ENCODE data around the gene ITPK1.

ITPK1 gene

DNA sequence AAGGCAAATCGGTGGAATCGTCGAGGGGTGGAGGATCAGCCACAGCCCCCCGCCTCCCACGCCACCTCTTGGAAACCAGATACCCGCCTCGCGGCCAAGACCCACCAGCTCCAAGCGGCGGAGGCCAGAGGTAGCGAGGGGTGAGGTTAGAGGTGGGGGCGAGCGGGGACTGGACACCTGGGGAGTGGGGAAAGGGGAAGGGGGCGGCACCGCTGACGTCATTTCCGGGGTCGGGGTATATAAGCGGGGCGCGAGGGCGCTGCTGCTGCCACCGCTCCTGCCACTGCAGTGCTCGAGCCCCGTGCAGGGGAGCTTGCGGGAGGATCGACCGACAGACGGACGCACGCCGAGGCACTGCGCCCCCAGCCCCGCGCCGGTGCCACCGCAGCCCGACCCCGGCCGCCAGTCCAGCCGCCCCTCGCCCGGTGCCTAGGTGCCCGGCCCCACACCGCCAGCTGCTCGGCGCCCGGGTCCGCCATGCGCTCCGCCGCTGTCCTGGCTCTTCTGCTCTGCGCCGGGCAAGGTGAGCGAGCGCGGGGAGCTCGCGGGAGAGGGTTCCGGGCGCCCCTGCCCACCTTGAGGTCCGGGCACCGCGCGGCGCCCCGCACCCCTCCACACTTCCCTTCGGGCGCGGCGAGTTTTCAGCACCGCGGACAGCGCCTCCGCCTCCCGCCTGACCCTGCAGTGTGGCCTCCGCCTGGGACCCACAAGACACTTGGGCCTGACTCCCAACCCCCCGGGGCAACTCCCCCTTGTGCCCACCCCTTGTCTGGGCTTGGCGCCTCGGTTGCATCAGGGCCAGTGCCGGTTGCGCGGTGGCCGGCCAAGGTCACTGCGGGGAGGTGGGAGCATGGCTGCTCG, 192.6 kb downstream of the ITPK1 start, which contains the start of gene CHGA:
TSS of gene CHGA (plus strand) at position 268 of the 861 bp plus-strand sequence. CDS start at position 478, 210 bp downstream.
- peak; percentile 22 for DNase-seq (ENCODE audit: low read depth)

DNA sequence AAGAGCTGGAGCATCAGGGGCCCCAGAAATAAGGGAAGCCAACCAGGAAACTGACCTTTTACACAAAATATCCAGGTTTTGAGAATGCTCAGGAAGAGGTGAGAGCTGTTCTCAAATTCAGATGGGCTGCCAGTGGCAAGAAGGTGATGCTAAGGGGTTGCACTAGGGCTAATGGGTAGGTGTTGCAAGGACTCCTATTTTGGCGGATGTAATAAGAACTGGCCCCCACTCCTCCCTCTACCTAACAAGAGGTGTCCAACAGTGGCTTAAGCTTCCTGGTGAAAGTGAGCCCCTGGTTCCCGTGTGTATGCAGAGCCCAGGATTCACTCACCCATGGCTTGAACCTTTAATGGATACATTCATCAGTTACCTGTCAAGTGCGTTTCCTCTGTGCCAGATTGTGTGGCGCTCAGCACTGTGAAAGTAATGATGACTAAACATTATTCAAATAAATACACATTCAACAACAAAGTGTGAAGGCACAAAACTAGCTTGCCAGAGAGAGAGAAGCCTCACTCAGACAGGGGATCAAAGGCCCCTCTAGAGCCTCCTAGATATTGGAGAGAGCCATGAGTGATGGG, 193.5 kb downstream of the ITPK1 start:
- no peak for DNase-seq (ENCODE audit: low read depth)

DNA sequence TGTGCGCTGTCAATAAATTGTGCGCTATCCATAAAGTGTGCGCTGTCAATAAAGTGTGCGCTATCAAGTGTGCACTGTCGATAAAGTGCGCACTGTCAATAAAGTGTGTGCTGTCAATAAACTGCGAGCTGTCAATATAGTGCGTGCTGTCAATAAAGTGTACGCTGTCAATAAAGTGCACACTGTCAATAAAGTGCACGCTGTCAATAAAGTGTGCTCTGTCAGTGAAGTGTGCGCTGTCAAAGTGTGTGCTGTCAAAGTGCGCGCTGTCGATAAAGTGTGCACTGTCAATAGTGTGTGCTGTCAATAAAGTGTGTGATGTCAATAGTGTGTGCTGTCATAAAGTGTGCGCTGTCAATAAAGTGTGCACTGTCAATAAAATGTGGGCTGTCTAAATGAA, 195.7 kb downstream of the ITPK1 start:
- no peak for DNase-seq (ENCODE audit: low read depth)

DNA sequence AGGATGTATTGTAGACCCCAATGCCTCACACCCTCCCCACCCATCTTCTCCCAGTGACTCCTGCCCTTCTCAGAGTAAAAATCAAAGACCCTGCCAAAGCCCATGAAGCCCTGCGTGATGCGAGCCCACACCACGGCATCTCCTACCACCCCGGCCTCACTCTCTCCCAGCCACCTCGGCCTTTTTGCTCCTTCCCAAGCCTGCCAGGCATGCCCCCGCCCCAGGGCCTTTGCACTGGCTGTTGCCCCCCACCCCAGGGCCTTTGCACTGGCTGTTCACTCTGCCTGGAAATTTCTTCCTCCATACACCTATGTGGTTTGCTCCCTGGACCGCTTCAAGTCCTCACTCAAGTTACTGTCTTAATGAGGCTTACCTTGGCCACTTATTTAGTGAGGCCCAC, 197.8 kb downstream of the ITPK1 start:
- no peak for DNase-seq (ENCODE audit: low read depth)

DNA sequence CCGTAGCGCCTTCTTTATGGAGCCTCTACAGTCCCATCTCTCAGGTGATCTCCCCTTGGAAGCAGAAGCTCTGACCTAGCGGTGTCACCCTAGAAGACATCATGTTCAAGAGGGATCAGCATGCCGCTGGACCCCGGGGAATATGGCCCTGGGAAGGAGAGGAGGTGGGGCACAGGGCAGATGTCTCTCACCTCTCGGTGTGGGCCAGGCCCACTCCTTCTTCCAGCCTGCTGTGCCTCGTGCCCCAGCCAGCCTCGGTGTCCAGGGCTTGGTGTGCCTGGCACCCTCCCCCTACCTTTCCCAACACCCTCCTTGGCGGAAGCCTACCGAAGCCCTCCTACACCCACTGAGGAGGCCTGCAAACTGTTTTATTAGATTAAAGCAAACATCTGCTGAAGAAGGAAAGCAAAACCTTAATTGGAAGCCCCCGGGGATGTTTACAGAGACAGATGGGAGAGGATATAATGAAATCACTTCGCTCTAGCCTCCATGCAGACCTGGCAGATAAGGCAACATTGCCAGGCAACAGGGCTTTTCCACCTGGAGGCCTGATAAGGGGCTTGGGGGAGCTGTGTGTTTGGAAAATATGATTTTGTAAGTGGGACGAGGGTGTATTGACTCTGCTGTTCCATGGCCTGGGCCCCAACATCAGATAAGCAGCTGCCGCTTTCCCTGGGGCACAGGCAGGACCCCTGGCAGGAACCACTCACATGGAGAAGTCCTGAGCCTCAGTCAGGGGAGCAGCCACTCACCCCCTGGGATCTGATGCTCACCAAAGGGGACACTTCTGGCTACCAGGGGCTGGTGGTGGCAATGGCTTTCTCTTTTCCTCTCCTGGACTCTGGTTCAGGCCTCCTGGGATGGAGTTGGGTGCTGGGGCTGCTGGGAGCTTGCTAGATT, 198.4 kb downstream of the ITPK1 start:
- DNase-seq (ENCODE audit: low read depth), result no peak

DNA sequence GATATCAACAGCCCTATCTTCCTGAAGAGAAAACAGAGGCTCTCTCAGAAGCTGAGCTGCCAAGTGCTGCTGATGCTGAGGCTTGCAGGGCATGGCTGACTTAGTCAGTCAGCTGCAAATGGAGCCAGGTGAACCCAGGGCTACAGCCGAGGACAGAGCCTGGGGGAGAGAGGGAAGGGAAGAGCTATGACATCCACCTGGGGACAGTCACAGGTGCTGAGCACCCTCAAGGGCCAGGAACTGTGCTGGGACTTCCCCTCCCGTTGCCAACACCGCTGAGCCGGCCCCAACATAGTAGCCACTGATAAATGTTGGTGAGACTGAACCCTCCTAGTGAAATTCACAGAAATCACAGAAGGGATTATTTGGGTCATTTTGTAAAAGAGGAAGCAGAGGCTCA, 199.5 kb downstream of the ITPK1 start:
- no peak for DNase-seq (ENCODE audit: low read depth)

- peak; percentile 14 for DNase-seq (ENCODE audit: low read depth)
These were observed 201.6 kb downstream of the ITPK1 start for GRCh38 chr14:92914087-92914656.

GRCh38 chr14:92907316-92907911, 208.3 kb downstream of the ITPK1 start:
- no peak for DNase-seq (ENCODE audit: low read depth)

DNA sequence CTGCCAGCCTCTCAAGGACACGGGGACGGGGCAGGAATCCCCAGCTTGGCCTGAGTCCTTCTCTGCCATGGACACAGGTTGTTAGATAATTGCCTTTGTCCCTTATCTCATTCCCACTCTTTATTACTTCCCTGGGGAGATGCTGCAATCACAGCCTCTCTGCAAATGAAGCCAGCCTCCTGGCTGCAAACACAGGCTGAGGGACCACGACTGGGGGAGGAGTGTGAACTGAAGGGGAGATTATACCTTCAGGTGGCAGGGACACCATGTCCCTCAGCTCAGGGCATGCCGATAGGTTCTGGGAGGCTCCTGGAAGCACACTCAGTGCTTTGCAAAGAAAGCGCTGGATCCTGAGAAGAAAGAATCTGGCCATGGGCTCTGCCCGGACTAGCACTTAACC, 208.9 kb downstream of the ITPK1 start:
- DNase-seq (ENCODE audit: low read depth), result no peak

DNA sequence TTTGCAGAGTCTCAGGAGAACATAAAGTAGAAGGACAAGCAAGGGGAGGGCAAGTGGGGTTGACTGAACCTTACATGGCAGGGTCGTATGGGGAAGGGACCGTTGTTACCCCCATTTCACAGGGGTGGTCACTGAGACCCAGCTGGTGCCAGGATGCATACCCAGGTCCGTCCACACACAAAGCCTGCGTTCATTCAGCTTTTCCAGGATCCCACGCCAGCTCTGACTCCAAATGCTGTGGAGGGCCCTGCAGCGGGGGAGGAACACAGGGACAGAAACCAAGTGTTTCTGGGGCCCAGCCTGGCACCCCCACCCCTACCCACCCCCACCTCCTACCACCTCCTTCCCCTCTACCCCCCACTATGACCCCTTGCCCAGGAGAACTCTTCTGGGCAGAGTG, 209.3 kb downstream of the ITPK1 start:
- no peak for DNase-seq (ENCODE audit: low read depth)

DNA sequence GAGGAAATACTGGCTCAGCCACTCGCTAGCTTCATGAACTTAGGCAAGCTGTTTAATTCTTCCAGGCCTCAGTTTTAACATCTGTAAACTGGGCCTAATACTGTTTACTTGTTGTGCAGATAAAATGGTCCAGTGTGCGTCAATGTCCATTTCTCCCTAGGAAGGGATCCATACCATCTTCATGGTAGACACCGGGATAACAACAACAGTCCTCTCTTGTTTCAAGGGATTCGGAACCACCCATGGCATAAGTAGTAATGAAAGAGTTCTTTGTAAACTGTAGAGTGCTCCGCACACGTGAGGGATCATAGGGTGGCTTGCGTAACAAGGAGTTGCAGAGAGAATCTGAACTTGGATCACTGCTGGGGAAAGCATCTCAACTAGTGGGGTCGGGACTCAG, 210.1 kb downstream of the ITPK1 start:
- no peak for DNase-seq (ENCODE audit: low read depth)

- DNase-seq (ENCODE audit: low read depth), result no peak
These were observed 212.4 kb downstream of the ITPK1 start for GRCh38 chr14:92903359-92903758.

DNA sequence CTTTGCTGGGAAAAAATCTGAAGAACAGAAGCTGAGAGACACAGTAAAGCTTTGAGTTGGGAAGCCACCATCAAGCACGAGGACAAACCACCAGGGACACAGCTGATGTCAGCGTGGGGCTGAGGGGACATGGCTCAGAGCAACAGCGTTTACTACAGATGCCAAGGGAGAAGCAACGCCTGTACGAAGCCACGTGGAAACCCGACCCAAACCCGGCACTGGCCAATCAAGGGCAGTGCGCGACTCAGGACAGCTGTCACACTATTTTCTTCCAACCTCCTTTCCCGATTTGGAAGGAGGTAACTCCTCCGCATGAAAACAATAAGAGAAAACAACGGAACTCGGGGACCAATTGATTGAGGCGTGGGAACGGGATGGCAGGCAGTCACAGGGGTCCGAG, 213.0 kb downstream of the ITPK1 start:
- DNase-seq (ENCODE audit: low read depth), result no peak

- no peak for DNase-seq (ENCODE audit: low read depth)
These were observed 213.5 kb downstream of the ITPK1 start for GRCh38 chr14:92902191-92902590.

GRCh38 chr14:92900660-92901059, 215.1 kb downstream of the ITPK1 start:
- no peak for DNase-seq (ENCODE audit: low read depth)

- no peak for DNase-seq (ENCODE audit: low read depth)
These were observed 217.1 kb downstream of the ITPK1 start for GRCh38 chr14:92898566-92899131.

DNA sequence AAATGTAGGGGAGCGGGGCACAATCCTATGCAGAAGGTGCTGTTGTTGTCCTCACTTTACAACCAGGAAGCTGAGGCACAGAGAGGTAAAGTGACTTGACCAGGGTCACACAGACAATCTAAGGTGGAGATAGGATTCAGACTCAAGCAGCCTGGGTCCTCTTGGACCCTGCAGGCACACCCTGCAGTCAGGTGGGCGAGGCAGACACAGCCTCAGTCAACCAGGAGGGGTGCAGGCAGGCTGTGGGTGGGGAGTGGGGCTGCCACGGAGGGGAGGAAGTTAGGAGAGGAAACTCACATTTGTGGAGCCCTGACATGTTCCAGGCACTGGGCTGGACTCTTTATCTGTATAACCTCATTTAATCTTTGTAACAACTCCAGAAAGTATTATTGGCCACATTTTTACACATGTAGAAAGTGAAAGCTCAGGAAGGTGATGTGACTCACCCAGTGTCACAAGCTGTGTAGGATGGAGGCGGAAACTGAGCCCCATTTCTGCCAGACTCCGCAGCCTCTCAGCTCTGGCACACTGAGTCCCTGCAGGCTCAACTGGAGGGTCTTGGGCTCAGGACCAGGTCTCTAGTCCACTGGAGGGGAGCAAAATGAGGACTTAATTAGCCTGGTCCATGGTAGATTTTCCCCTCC, 217.7 kb downstream of the ITPK1 start:
- no peak for DNase-seq (ENCODE audit: low read depth)

DNA sequence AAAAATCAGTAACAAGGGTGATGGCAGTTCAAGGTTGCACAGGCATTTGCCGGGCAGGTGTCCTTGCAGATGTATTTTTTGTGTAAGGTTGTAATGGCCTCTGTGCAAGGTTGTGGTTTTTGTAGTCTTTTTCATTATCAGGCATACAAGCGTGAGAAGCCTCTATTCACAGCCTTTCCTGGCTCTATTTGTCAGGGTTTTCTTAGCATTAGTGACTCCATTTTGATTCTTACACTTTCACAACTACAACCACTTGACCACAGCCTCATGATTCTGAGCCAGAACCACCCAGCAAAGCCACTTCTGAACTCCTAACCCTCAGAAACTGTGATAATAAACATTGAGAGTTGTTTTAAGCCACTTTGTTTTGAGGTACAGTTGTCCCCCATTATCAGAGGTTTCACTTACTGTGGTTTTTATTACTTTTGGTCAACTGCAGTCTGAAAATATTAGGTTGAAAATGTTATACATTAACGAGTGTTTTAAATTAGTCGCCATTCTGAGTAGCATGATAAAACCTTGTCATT, 220.3 kb downstream of the ITPK1 start:
- DNase-seq (ENCODE audit: low read depth), result no peak

DNA sequence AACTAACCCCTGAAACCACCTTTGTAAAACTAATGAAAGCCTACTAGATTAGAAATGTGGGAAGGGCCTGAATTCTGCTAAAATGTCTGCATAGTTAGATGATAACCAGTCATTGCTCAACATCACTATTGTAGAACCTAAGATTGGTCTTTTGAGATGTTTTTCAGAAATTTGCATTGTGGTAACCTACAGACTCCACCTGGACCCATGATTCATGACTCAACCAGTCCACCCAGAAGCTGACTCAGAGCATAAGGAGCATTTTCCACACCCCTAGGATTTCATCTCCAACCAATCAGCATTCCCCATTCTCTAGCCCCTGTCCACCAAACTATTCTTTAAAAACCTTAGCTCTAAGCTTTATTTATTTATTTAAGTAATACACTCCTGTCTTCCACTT, 223.1 kb downstream of the ITPK1 start:
- DNase-seq (ENCODE audit: low read depth), result no peak

DNA sequence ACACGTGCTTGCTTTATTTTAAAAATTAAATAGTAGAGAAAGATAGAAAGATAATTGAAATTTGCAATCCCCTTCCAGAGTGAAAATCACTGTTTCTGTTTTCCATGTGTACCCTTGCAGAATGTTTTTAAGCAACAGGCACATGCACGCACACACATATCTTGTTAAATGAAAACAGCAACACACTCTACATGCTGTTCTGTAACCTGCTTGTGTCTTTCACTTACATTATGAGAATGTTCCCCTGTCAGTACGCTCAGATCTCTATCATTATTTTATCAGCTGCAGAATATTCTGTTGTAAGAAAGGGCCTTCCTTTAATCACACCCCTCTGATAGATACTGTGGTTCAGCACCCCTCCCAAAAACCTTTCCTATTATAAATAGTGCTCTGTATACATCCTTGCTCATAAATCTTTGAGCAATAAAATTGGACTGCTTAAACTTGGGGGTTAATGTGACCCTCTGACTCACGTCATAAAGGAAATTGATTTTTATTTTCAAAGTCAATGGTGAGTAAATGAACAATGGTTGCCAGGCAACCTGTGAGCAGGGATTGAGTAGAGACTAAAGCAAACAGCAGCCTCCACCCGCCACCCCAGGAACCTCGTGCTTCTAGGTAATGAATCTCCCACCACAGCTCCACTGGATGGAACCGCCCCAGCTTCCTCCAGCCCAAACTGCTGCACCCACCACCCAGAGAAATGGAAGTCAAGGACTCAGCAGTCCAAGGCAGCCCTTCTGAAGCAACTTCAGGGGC, 224.7 kb downstream of the ITPK1 start:
- no peak for DNase-seq (ENCODE audit: low read depth)
